ENCODE results near the gene HIBCH. TPM values are rescaled to one million over a fixed set of nuclear protein-coding genes. Genes with fewer than 3 reads are reported as not detected.
A peak's percentile ranks its signal among the peaks of the same experiment; 100 is the strongest.

HIBCH gene
- total RNA-seq, 1 donor from 2014 or later: 27.1 TPM

GRCh38 chr2:190183539-190183938 lies 136.1 kb downstream of the HIBCH start:
- peaks cover 23% of the 10 kb centered on the region for H3K27me3 Mint-ChIP-seq (ENCODE audit: insufficient read depth)
- no peaks in the 10 kb centered on the region for H3K9me3 Mint-ChIP-seq
- peaks cover 4% of the 10 kb centered on the region for H3K4me1 Mint-ChIP-seq (ENCODE audit: low read depth)
- intact Hi-C loops (cut with micrococcal nuclease): no loop called here
- no peaks in the 10 kb centered on the region for H3K36me3 Mint-ChIP-seq (ENCODE audit: low read depth)
- no peak for DNase-seq (ENCODE audit: low spot score)
- H3K4me3 Mint-ChIP-seq: no peak overlapping the region
- H3K27ac Mint-ChIP-seq: no peak overlapping the region

GRCh38 chr2:190182071-190182524 lies 137.5 kb downstream of the HIBCH start:
- no peak overlapping the region for H3K27ac Mint-ChIP-seq
- intact Hi-C loops (cut with micrococcal nuclease): no loop called here
- no peak for DNase-seq (ENCODE audit: low spot score)
- peaks cover 23% of the 10 kb centered on the region for H3K27me3 Mint-ChIP-seq (ENCODE audit: insufficient read depth)
- H3K9me3 Mint-ChIP-seq: no peaks in the 10 kb centered on the region
- H3K36me3 Mint-ChIP-seq (ENCODE audit: low read depth): no peaks in the 10 kb centered on the region
- no peak overlapping the region for H3K4me3 Mint-ChIP-seq
- peaks cover 4% of the 10 kb centered on the region for H3K4me1 Mint-ChIP-seq (ENCODE audit: low read depth)

GRCh38 chr2:190181123-190181669 lies 138.4 kb downstream of the HIBCH start:
- Mint-ChIP-seq H3K4me1 (ENCODE audit: low read depth) (peaks cover 4% of the 10 kb centered on the region), H3K4me3 (peak overlapping the region; percentile 59), H3K27ac (no peak overlapping the region), H3K36me3 (ENCODE audit: low read depth) (no peaks in the 10 kb centered on the region), H3K9me3 (no peaks in the 10 kb centered on the region), H3K27me3 (ENCODE audit: insufficient read depth) (peaks cover 22% of the 10 kb centered on the region)
- intact Hi-C loops (cut with micrococcal nuclease): no loop called here
- DNase-seq (ENCODE audit: low spot score): no peak

GRCh38 chr2:190180313-190181122 lies 139.1 kb downstream of the HIBCH start:
- DNase-seq (ENCODE audit: low spot score): no peak
- H3K4me1 Mint-ChIP-seq (ENCODE audit: low read depth): peaks cover 4% of the 10 kb centered on the region
- no peaks in the 10 kb centered on the region for H3K9me3 Mint-ChIP-seq
- intact Hi-C loops (cut with micrococcal nuclease): no loop called here
- peaks cover 21% of the 10 kb centered on the region for H3K27me3 Mint-ChIP-seq (ENCODE audit: insufficient read depth)
- H3K36me3 Mint-ChIP-seq (ENCODE audit: low read depth): no peaks in the 10 kb centered on the region
- no peak overlapping the region for H3K27ac Mint-ChIP-seq
- no peak overlapping the region for H3K4me3 Mint-ChIP-seq

GRCh38 chr2:190179754-190180312 lies 139.8 kb downstream of the HIBCH start:
- H3K36me3 Mint-ChIP-seq (ENCODE audit: low read depth): no peaks in the 10 kb centered on the region
- H3K9me3 Mint-ChIP-seq: no peaks in the 10 kb centered on the region
- no peak overlapping the region for H3K27ac Mint-ChIP-seq
- intact Hi-C loops (cut with micrococcal nuclease): no loop called here
- peaks cover 4% of the 10 kb centered on the region for H3K4me1 Mint-ChIP-seq (ENCODE audit: low read depth)
- DNase-seq (ENCODE audit: low spot score): no peak
- H3K4me3 Mint-ChIP-seq: peak overlapping the region; percentile 43
- peaks cover 21% of the 10 kb centered on the region for H3K27me3 Mint-ChIP-seq (ENCODE audit: insufficient read depth)

DNA sequence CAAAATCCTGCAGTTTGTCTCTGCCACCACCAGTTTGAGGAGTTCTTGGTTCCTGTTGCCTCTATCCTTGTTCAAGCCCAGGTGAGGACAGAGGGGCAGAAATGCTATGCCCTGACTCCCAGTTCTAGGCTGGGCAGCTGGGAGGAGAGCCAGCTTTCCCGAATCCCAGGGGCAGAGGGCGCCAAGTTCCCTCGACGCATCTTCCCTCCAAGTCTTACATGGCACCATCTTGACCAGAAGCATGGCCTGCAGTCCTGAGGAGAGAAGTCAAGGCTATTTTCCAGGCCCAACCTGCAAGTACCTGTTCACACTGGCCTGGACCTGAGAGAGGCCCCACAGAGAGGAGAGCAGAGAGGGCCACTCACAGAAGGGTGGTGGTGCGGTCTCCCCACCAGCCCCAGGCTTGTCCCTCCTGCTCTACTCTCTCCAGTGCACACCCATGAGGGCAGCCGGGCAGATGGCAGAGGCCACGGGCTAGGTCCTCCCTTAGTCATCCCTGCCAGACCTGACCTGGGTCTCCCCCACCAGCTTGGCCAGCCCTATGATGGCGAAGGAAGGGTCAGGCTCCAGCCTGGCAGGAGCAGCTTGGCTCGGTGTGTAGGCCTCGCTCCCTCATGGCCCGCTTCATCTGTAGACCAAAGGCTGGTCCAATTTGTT lies 141.4 kb downstream of the HIBCH start:
- Mint-ChIP-seq H3K4me1 (ENCODE audit: low read depth) (peaks cover 4% of the 10 kb centered on the region), H3K36me3 (ENCODE audit: low read depth) (no peaks in the 10 kb centered on the region), H3K27ac (no peak overlapping the region), H3K9me3 (peaks cover 4% of the 10 kb centered on the region), H3K4me3 (no peak overlapping the region), H3K27me3 (ENCODE audit: insufficient read depth) (peaks cover 19% of the 10 kb centered on the region)
- DNase-seq (ENCODE audit: low spot score): no peak
- intact Hi-C loops (cut with micrococcal nuclease): no loop called here

DNA sequence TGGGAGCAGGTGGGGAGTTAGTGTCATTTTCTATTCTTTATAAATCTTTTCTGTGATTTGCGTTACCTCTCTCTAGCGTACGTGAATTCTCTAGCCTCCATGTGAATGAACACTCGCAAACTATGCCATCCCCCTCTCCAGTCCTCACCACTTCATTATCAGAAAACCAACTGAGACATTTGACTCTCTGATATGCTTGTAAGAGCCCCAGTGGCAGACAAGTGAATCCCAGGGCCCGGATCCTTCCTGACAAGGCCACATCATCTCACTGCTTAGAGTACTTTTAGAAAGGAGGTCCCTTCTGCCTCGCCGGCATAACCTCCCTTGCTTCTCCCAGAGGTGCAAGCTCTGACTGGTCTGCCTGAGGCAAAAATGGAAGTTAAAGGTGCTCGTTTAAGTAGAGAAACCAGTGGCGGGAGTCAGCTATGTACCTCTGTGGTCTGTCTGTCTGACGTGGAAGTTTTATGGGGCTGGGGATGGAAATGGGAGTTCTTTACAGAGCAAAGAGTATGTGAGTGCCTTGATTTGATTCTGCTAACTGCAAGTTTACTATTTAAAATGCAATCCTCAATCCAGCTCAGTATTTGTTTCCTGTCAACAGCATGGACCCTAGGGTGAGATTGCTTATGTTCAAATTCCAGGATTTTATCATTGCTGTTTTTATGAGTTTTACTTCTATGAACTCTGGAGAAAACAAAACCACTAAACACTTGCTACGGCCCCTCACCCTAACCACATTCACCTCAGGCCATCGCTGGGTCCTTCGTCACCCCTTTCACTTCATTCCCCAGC lies 142.2 kb downstream of the HIBCH start:
- peaks cover 14% of the 10 kb centered on the region for H3K27me3 Mint-ChIP-seq (ENCODE audit: insufficient read depth)
- intact Hi-C loops (cut with micrococcal nuclease): no loop called here
- H3K36me3 Mint-ChIP-seq (ENCODE audit: low read depth): no peaks in the 10 kb centered on the region
- H3K4me1 Mint-ChIP-seq (ENCODE audit: low read depth): peaks cover 4% of the 10 kb centered on the region
- H3K27ac Mint-ChIP-seq: no peak overlapping the region
- peaks cover 4% of the 10 kb centered on the region for H3K9me3 Mint-ChIP-seq
- no peak for DNase-seq (ENCODE audit: low spot score)
- no peak overlapping the region for H3K4me3 Mint-ChIP-seq

DNA sequence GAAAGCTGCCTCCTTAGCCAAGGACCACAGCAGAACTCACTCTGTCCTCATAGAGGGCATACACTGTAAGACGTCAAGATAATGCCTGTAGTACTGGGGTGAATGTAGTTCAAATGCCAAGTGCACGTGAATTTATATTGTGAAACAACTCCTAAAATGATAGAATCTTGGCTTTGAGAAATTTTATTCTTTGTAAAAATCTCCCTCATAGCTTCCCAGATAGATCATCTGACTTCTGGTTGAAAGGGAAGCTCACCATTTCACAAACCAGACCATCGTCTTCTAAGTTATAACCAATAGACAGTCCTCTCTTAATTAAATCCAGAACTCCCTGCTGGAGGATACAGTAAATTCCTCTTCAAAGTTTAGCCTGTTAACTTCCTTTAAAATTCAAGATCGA lies 146.2 kb downstream of the HIBCH start:
- Mint-ChIP-seq H3K27ac (no peak overlapping the region), H3K9me3 (peaks cover 7% of the 10 kb centered on the region), H3K4me3 (no peak overlapping the region), H3K4me1 (ENCODE audit: low read depth) (no peaks in the 10 kb centered on the region), H3K27me3 (ENCODE audit: insufficient read depth) (no peaks in the 10 kb centered on the region), H3K36me3 (ENCODE audit: low read depth) (no peaks in the 10 kb centered on the region)
- no peak for DNase-seq (ENCODE audit: low spot score)
- intact Hi-C loops (cut with micrococcal nuclease): no loop called here

DNA sequence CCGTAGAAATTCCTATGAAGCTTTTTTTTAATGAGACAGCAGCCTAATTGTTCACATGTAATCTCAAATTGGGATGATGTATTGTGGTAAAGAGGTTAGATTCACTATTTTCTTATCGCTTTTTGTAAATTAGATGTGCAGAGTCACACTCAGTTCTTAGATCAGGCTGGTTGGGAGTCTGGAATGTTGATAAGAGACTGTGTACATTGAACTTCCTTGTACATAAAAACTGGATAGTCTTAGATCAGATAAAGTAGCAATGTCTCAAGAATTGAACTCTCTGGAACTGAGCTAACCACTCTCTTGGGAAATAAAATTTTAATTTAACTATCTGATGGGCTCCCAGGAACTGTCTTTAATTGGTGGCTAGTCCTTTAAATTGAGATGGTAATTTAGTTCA lies 149.0 kb downstream of the HIBCH start:
- intact Hi-C loops (cut with micrococcal nuclease): no loop called here
- no peak overlapping the region for H3K4me3 Mint-ChIP-seq
- no peaks in the 10 kb centered on the region for H3K4me1 Mint-ChIP-seq (ENCODE audit: low read depth)
- H3K27ac Mint-ChIP-seq: no peak overlapping the region
- H3K36me3 Mint-ChIP-seq (ENCODE audit: low read depth): no peaks in the 10 kb centered on the region
- peaks cover 8% of the 10 kb centered on the region for H3K9me3 Mint-ChIP-seq
- no peaks in the 10 kb centered on the region for H3K27me3 Mint-ChIP-seq (ENCODE audit: insufficient read depth)
- no peak for DNase-seq (ENCODE audit: low spot score)

- Mint-ChIP-seq H3K4me1 (ENCODE audit: low read depth) (no peaks in the 10 kb centered on the region), H3K27me3 (ENCODE audit: insufficient read depth) (no peaks in the 10 kb centered on the region), H3K4me3 (no peak overlapping the region), H3K9me3 (peaks cover 8% of the 10 kb centered on the region), H3K27ac (no peak overlapping the region), H3K36me3 (ENCODE audit: low read depth) (no peaks in the 10 kb centered on the region)
- DNase-seq (ENCODE audit: low spot score): no peak
- intact Hi-C loops (cut with micrococcal nuclease): no loop called here
These were observed 150.2 kb downstream of the HIBCH start for GRCh38 chr2:190169221-190170072.

- intact Hi-C loops (cut with micrococcal nuclease): no loop called here
- Mint-ChIP-seq H3K9me3 (peaks cover 4% of the 10 kb centered on the region), H3K27ac (no peak overlapping the region), H3K4me1 (ENCODE audit: low read depth) (no peaks in the 10 kb centered on the region), H3K4me3 (no peak overlapping the region), H3K36me3 (ENCODE audit: low read depth) (no peaks in the 10 kb centered on the region), H3K27me3 (ENCODE audit: insufficient read depth) (no peaks in the 10 kb centered on the region)
- DNase-seq (ENCODE audit: low spot score): no peak
These were observed 151.9 kb downstream of the HIBCH start for GRCh38 chr2:190167702-190168101.

DNA sequence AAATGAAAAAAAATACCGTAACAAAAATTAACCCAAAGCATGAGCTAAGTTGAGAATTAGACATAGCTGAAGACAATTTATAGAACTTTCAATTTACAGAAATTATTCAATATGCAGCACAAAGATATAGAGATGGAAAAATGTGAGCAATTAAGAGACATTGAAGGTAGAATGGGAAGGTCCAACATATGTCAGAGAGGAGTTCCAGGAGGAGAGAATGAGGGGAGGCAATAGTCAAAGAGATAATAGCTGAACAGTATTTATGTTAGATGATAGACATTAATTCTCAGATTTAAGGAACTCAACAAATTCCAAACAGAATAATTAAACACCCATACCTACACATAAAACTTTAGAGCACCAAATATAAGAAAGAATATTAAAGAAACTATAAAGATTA lies 154.1 kb downstream of the HIBCH start:
- intact Hi-C loops (cut with micrococcal nuclease): no loop called here
- no peaks in the 10 kb centered on the region for H3K4me1 Mint-ChIP-seq (ENCODE audit: low read depth)
- no peak overlapping the region for H3K4me3 Mint-ChIP-seq
- no peak for DNase-seq (ENCODE audit: low spot score)
- H3K27me3 Mint-ChIP-seq (ENCODE audit: insufficient read depth): no peaks in the 10 kb centered on the region
- no peak overlapping the region for H3K27ac Mint-ChIP-seq
- H3K36me3 Mint-ChIP-seq (ENCODE audit: low read depth): no peaks in the 10 kb centered on the region
- peaks cover 4% of the 10 kb centered on the region for H3K9me3 Mint-ChIP-seq
